ENCODE measurements around the gene HTRA1.

HTRA1 gene

GRCh38 chr10:122521011-122521410, 59.7 kb downstream of the HTRA1 start:
- DNase-seq, result no peak

GRCh38 chr10:122524811-122525210, 63.5 kb downstream of the HTRA1 start:
- no peak for DNase-seq

- peak; percentile 33 for DNase-seq
These were observed 64.4 kb downstream of the HTRA1 start for GRCh38 chr10:122525788-122526187.

GRCh38 chr10:122526892-122527291, 65.5 kb downstream of the HTRA1 start:
- no peak for DNase-seq

GRCh38 chr10:122530177-122530576, 68.8 kb downstream of the HTRA1 start:
- no peak for DNase-seq

DNA sequence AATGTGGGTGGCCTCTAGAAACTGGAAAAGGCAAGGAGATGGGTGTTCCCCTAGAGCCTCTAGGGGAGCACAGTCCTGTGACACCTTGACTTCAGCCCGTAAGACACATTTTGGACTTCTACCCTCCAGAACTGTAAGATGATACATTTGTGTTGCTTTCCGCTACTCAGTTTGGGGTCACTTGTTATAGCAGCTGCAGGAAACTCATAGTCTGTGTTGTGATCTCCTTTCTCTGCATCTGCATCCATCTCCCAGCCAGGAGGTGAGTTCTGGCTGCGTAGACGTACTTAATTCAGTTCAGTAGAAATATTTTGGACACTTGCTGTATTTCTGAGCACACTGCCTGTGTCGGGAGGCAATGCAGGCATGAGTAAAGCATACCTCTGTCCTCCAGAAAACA, 69.9 kb downstream of the HTRA1 start:
- DNase-seq, result no peak

- DNase-seq, result no peak
These were observed 70.6 kb downstream of the HTRA1 start for GRCh38 chr10:122531939-122532338.

DNA sequence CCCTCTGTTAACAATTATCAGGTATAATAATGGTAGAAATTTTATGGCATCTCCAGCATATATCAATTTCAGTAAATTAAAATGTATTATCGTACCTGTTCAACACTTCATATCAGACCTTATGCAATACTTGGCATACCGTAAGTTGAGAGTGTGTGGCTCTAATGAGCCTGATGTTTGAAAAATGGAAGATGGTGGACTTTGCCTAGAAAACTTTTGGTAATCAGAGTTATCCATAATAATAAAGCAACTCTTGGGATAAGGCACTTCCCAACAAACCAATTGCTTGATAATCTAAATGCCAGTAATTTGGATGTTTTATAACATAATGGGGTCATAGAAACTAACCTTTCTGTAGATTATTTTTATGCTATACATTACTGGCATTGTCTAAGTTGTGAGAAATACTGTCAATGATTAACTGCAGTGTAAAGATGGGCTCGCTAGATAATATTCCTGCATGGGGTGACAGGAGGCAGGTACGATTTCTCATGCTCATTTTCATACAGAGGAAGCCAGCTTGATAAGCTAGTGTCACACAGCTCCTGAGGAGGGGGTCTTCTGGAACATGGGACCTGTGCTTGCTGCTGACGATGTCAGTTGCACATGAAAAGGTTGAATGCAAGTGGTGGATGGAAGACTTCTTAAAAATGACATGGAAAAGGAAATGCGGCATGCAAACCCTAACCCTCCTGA, 71.4 kb downstream of the HTRA1 start:
- no peak for DNase-seq

DNA sequence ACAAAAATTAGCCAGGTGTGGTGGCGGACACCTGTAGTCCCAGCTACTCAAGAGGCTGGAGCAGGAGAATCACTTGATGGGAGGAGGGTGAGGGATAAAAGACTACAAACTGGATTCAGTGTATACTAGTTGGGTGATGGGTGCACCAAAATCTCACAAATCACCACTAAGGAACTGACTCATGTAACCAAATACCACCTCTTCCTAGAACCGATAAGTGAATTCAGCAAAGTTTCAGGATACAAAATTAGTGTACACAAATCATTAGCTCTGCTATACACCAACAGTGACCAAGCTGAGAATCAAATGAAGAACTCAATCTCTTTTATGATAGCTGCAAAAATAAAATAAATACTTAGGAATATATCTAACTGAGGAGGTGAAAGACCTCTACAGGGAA, 76.2 kb downstream of the HTRA1 start:
- no peak for DNase-seq

DNA sequence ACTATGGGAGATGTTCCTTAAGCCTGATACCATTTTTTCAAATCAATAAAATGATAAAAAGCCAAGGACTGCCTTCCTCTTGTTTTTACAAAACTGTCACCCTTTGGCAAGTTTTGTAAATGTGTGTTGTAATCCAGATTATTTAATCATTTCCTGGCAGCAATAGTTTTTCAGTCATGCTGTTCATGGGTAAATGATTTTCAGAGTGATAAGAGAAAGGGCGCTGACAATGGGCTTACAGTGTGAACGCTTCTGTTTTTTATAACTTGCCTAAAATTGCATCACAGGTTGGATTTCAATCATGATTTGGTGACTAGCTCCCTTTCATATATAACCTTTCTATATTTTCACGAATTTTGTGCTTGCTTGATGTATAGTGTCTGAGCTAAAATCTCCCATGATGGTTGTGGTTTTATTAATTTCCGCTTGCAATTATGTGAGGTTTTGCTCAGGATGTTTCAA, 80.2 kb downstream of the HTRA1 start:
- DNase-seq, result peak; percentile 46

GRCh38 chr10:122543676-122544445, 82.5 kb downstream of the HTRA1 start:
- DNase-seq, result no peak

GRCh38 chr10:122544493-122544892, 83.1 kb downstream of the HTRA1 start:
- DNase-seq, result peak; percentile 52

- DNase-seq, result no peak
These were observed 84.9 kb downstream of the HTRA1 start for GRCh38 chr10:122546242-122546641.

- DNase-seq, result no peak
These were observed 87.2 kb downstream of the HTRA1 start for GRCh38 chr10:122548407-122549085.

- DNase-seq, result no peak
These were observed 88.3 kb downstream of the HTRA1 start for GRCh38 chr10:122549636-122550035.

- DNase-seq, result no peak
These were observed 89.1 kb downstream of the HTRA1 start for GRCh38 chr10:122550427-122550826.

GRCh38 chr10:122550983-122551382, 89.6 kb downstream of the HTRA1 start:
- peak; percentile 11 for DNase-seq

GRCh38 chr10:122551450-122551849, 90.1 kb downstream of the HTRA1 start:
- DNase-seq, result peak; percentile 58

GRCh38 chr10:122553341-122553740, 92.0 kb downstream of the HTRA1 start:
- DNase-seq, result no peak

GRCh38 chr10:122554131-122555036, 93.0 kb downstream of the HTRA1 start:
- DNase-seq, result no peak

DNA sequence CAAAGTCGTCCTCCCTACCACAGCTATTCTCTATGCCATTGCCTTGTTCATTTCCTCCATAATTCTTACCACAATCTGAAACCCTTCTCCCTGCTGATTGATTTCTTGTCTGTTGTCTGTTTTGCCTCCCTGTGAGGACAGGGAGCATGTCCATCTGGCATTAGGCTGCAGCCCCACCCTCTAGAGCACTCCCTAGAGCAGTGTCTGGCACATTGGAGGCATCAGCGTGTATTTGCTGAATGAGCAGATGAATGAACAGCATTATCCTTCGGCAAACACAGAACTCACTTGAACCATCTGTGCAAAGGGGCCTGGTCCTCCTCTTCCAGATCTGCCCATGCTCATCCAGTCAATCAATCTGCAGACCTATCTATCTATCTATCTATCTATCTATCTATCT, 94.1 kb downstream of the HTRA1 start:
- no peak for DNase-seq

- no peak for DNase-seq
These were observed 96.2 kb downstream of the HTRA1 start for GRCh38 chr10:122557516-122557915.

- DNase-seq, result peak; percentile 34
These were observed 97.1 kb downstream of the HTRA1 start for GRCh38 chr10:122558452-122558851.

Measured in CD4-positive, alpha-beta T cell treated with Interleukin-21 for 1 hour (primary cell).